NCI-H146 treated with DMSO at 0.1 percent for 48 hours (cell line): Measurements from ENCODE around the gene C11orf86.
A peak's percentile ranks its signal among the peaks of the same experiment; 100 is the strongest.

Source experiments
- DNase-seq: peaks from one replicate; lab custom pipeline; 2025; ENCODE audit not compliant: unreplicated experiment; lab: John Stamatoyannopoulos, UW

C11orf86 gene

DNA sequence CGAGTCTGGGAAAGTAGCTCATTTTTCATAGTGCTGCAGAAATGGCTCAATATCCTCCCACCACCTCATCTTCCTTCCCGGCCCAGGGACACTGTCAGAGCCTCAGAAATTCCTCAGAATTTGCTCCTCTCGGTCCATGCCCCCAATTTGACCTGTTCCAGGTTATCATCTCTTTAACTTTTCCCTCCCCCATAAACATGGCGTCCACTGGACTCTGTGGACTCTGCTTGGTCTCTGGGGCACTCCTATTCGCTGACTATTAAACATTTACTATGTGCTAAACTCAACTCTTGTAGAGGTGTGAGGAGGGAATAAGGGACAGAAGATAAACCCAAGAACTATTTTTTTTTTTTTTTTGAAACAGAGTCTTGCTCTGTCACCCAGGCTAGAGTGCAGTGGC is 8.8 kb upstream of the C11orf86 start:
- DNase-seq: no peak

DNA sequence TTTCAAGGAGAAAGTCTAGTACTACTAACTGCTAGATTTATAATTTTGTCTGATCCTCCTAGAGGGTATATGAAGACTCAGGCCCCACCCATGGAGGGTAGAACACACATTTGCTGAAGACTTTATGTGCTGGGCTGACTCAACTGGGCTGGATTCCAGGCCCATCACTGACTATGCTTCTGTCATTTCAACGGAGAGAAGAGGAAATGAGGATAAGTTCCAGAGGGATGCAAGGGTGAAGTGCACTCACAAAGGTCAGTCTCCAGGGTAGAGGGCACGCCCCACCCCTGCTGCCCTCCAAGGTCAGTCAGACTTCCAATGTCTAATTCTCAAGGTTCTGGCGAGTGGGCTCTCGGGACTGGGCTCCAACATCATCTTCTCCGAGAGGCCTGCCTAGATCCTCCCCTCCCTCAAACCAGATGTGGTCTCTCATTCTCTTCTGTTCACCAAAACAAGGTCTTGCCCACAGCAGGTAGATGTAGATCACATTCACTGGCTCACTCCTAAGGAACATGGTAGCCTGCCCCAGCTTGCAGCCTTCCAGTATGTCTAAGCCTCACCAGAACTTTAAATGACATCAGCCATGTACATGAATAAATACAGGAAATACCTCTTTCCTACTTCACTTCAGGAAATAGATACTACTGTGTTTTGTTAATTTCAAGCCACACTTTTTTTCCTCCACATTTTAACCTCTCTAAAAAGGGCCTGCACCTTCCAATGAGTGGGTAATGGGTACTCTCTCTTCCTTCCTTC is 7.3 kb upstream of the C11orf86 start:
- DNase-seq: no peak

DNA sequence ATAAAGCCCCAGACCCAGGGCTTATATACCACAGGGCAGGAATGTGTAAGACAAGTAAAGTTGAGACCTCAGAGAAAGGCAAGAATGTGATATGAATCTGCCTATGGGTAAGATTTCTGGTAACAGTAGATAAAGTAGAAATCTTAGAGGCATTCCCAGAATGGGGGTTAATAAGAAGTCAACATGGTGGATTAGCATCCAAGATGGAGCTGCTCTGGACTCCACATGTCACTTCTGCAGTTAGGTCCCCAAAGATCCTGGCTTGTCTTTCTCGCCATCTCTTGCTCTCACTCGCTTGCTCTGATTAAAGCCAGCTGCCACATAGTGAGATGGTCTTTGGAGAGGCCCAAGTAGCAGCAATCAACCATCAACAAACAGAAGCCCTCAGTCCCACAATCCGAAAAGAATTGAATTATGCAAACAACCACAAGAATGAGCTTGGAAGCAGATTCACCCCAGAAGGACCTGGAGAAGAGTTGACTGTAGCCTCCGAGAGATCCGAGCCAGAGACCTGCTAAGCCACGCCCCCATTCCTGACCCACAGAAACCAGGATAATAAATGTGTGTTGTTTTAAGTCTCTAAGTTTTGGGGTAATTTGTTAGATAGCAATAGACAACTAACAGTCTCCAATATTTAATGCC is 5.4 kb upstream of the C11orf86 start:
- DNase-seq: no peak

DNA sequence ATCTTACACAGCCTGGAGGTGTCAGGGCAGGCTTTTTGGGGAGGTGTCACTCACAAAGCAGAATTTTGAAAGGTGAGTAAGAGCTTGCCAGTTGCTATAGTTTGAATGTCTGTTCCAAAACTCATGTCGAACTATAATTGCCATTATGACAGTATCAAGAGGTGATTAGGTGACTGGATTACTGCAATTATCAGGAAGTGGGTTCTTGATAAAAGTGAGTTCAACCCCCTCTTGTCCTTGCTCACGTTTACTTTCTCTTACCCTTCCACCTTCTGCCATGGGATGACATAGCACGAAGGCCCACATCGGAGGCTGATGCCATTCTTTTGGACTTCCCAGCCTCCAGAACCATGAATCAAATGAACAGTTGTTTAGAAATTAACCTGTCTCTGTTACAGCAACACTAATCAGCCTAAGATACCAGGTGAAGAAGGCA is 4.7 kb upstream of the C11orf86 start:
- DNase-seq: no peak

DNA sequence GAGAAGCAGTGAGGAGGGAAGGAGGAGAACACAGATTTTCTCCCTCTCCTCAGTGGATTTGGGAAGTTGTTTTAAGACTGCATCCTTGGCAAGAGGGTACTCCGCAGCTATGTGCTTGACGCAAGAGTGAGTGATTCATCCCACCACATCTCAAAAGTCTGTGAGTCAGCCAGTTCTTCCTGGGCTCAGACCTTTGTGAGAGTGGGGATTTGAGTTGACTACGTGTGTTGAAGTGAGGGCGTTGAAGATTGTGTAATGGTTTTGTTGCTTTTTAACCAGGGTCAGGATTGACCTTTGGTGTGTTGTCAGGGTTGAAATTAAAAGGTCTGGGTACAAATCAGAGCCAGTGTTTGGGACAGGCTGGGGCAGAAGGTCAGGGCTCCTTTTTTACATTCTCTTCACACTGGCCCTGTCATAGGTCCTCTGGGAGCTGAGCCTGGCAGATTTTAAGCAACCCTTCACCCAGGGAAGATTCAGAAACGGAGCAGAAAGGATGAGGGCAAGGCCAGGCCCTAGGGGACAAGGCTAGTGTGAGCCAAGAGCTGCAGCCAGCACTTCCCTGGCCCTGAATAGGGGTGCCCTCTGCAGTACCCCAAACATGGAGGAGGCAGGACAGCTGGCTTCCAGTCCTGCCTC is 4.2 kb upstream of the C11orf86 start:
- DNase-seq: no peak

DNA sequence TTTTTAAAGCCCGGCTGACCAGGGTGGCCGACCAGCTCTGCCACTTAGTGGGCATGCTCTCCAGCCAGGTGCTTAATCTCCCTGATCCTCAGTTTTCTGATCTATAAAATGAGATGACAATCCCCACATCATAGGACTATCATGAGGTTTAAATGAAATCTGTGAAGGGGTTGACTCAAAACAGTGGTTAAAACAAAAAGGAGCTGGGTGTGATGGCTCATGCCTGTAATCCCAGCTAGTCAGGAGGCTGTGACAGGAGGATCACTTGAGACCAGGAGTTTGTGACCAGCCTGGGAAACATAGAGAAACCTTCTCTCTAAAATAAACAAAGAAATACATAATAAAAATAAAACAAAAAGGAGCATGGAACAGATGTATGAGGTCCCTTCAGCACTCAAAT is 3.6 kb upstream of the C11orf86 start:
- DNase-seq: no peak

DNA sequence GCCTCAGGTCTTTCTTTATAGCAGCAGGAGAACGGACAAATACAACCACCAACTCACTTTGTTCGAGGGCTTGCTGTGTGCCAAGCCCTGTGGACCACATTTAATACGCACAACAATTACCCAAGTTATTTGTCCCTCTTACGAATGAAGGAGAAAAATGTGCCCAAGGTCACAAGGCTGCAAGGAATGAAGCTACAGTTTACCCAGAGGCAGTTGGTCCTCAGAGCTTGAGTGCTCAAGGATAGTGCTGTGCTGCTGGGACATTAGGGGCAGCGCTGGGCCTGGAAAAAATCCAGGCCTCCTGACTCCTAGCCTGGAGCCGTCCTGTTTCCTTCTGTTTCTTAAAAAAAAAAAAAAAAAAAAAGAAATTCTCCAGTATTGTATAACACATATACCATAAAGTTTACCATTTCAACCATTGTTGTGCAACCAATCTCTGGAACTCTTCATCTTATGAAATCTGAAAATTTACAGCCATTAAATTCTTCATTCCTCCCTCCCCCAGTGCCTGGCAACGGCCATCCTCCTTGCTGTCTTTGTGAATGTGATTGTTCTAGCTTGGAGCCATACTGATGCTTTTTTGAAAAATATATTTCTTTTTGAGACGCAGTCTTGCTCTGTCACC is 1.0 kb upstream of the C11orf86 start:
- DNase-seq: no peak

DNA sequence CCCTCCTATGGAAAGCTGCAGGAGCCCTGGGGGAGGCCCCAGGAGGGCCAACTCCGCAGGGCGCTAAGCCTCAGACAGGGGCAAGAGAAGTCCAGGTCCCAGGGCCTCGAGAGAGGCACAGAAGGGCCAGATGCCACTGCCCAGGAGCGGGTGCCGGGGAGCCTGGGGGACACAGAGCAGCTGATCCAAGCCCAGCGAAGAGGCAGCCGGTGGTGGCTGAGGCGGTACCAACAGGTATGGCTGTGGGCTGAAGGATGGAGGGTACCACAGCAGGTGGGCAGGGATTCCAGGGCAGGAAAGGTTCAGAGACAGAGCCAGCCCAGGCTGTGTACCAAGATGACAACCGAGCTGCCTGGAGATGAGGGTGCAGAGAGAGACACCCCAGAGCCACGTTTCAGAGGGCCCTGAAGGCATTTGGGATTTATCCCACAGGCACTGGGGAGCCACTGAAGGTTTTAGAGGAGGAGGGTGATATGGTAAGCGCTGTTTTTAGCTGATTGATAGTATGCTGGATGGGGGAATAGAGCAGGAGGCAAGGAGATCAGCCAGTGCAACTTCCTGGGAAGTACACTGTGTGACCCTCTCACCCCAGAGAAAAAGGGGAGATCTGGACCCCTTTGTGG is 412 bp downstream of the C11orf86 start:
- no peak for DNase-seq

DNA sequence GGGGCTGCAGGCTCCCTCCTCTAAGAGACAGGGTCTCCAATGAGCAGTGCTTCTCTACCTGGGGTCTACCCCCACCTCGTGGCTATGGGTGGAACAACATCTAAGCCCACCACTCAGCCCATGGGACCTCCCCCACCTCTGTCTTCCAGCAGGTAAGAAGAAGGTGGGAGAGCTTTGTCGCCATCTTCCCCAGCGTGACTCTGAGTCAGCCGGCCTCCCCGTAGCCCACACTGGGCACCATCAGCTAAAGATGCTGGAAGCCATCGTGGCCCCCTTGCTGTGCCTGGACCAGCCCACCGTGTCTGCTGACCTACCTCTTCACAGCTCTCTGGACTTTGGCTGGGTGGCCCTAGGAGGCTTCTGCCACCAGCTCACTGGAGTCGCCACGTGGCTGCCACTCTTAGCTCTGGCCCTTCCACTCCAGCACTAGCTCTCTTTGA is 944 bp downstream of the C11orf86 start:
- DNase-seq: no peak

DNA sequence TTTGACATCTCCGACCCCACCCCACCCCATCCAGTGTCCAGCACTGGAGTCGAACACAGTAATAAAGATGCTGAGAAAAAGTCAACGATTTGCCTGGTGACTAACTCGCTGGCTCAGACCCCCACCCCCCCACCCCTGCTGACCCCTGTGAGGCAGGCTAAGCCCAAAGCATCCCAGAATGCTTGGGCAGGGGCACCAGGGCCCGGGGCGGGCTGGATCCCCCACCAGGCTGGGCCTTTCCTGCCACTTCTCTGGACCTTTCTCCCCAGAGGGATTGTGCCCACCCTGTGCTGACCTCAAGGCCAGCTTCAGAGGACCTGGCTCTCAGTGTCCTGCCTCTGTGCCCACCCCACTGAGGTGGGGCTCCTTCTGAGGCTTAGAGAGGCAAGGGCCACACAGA is 1.8 kb downstream of the C11orf86 start:
- DNase-seq: no peak

DNA sequence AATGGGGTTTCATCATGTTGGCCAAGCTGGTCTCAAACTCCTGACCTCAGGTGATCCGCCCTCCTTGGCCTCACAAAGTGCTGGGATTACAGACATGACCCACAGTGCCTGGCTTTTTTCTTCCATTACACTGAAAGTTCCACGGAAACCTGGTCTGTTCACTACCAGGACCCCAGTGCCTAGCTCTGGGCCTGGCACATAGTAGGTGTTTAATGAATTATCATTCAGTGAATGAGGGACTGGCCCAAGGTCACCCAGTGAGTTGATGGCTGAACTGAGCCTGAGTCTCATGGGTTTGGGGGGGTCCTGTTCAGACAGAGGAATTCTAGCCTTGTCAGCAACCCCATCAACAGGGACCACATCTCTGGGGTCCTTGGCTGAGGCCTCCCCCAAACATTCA is 3.1 kb downstream of the C11orf86 start:
- DNase-seq: no peak

DNA sequence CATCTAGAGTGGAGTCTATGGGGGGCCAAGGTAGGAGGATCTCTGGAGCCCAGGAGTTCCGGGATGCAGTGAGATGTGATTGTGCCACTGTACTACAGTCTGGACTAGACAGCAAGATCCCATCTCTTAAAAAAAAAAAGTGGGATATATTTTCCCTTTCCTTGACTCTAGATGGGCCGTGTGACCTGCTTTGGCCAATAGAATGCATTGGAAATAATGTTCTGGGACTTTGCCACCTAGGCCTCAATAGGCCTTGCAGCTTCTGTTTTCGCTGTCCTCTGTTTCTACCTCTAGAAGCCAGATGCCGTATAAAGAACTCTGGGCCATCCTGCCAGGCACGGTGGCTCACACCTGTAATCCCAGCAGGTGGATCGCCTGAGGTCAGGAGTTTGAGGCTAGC is 3.6 kb downstream of the C11orf86 start:
- no peak for DNase-seq

DNA sequence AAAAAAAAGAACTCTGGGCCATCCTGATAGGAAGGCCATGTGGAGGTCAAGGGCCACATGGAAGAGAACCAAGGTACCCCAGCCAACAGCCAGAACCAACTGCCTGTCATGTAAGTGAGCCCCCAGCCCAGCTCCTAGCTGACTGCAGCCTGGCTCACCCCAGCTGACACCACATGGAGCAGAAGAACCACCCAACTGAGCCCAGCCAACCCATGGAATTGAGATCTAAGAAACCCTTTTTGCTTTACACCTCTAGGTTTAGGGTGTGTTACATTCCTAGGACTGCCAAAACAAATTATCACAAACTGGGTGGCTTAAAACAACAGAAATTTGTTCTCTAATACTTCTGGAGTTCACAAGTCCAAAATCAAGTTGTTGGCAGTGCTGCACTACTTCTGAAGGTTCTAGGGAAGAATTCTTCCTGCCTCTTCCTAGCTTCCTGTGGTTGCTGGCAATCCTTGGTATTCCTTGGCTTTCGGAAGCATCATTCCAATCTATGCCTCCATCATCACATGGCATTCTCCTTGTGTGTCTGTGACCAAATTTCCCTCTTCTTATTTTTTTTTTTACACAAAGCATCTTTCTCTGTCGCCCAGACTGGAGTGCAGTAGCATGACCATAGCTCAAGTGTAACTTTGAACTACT is 4.4 kb downstream of the C11orf86 start:
- no peak for DNase-seq

DNA sequence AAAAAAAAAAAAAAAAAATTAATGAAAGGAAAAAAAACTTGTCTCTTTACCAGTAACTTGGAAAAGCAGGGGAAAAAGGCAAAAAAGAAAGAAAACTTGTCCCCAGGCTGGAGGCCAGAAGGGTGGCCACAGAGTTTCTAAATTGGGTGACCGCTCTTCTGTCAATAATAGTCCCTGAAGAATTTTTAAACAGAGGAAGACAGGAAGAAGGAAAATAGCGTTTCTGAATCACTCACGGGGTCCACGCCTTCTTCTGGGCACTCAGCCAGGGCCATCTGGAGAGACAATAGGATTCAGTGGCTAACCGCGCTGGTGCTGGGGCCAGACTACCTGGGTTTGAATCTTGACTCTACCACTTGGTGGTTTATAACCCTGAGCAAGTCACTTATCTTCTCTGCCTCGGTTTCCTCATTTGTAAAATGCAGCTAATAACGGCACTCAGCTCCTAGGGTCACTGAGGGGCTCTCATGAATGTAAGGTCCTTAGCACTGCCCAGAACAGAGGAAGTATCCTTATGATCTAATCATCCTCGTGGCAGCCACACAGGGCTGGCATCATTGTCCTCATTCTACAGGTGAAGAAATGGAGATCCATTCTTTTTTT is 7.0 kb downstream of the C11orf86 start:
- peak; percentile 88 for DNase-seq

DNA sequence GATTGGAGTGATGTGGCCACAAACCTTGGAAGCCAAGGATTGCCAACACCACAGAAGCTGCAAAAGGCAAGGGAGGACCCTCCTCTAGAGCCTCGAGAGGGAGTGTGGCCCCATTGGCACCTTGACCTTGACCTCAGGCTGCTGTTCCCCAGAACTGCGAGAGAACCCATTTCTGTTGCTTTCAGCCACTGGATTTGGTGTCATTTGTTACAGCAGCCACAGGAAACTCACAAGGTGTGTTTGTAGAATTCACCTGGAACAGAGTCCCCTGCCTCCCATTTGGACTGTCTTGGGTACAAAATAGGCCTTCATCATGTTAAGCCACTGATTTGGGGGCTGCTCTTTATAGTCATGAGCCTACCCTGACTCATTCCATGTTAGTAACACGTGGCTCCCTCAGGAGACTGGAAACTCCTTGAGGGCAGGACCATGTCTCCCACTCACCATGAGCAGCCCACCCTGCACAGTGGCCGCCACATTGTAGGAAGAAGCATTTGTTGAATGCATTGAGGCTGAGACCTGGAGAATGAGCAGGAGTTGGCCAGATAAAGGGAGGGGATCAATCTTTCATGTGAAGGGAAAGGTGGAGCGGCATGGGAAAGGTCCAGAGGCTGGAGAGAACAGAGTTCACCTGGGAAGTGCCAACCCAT is 8.3 kb downstream of the C11orf86 start:
- no peak for DNase-seq

DNA sequence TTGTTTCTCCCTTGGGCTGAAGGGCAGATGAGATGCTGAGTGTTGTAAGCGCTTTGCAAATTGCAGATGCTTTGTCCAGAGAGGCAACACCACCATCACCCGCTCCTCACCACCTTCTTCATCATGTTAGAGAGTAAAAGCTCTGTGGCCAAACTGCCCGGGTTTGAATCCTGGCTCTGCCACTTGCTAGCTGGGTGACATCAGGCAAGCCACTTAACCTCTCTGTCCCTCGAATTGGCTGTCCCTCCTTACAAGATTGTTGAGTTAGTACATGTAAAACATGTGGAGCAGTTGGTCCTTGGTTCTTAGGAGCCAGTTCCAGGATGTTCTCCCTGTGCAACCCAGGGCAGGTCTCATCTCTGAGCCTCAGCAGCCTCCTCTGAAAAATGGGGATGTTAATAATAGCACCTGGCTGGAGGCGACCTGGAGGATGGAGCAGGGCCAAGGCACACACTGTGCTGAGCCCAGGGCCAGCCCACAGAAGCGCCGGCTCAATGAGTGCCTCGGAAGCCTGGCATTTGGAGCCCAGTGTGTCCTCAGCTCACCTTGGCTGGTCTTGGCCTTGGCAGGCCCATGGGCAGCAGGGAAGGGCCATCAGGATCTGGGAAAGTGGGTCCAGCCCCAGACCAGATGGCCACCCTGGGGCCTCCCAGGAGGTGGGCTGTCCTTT is 10.5 kb downstream of the C11orf86 start:
- DNase-seq: no peak

DNA sequence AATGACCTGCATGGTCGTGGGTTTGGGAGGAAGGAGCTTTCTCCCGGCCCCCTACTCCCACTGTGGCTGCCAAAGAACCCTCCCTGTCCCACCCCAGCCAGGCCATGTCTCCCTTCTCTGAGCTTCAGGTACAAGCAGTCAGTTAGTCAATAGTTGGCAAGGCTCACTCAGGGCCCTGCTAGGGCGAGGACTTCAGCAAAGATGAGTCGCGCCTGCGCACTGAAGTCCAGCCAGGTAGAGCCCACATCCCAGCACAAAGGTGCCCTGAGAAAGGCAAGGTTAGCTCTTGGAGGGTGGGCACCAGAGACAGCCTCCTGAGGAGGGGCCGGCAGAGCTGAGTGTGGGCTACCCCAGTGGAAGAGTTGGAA is 11.1 kb downstream of the C11orf86 start:
- DNase-seq: no peak

DNA sequence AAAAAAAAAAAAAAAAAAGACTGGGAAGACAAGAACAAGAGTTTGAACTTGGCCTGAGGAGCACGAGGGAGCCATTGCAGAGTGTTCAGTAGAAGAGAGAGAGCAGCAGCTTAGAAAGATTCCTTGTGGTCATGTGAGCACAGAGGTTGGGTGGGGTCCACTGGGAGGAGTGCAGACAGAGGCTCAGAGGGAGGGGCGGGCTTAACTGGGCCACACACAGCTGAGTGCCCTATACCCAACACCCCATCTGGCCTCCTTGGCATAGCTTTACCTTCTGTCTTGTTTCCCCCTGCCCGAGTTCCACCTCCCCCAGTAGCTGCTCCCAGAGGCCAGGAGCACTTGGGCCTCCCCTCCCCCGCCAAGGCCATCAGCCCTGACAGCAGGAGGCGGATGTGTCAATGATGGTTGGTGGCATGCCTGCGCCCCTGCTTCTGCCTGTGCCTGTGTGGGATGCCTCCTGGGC is 12.1 kb downstream of the C11orf86 start:
- no peak for DNase-seq

DNA sequence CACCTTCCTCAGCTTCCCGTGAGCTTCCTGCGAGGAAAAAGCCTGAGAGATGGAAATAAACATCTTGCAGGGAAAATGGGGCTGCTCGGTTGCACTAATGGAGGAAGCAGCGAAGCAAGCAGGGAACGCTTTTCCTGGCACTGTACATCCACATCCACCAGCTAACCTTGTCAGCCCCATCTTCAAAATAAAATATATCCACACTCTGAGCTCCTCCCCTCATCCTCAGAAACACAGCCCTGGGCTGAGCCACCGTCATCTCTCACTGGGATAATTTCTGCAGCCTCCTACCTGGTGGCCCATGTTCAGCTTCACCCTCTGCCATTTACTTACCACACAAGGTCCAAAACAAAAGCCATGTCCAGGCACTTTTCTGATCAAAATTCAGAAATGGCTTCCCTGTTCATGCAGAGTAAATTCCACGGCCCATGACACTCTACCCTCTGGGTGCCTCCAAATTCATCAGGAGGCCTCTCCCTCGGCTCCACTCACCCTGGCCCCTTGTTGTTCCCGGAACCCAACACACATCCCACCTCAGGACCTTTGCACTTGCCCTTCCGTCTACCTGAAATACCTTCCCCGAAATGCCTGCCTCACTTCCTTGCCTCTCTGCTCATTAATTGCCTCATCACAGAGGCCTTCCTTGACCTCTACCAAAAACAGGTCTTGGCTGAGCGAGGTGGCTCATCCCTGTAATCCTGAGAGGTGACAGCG is 13.0 kb downstream of the C11orf86 start:
- no peak for DNase-seq
